HG03280 (cell line): ENCODE measurements around the gene SNRNP70.
A peak's percentile ranks its signal among the peaks of the same experiment; 100 is the strongest.
"Not testable (repeated sequence)": the region's sequence is repeated elsewhere in the genome, so short reads cannot be mapped to it uniquely, and the experiment has no call there.

Experiments used
- ATAC-seq: cut with Tn5 transposase; IDR thresholded peaks from one replicate; pipeline ENCODE4 v1.9.1; 2021; ENCODE audit warnings: mild to moderate bottlenecking, moderate library complexity; ENCODE audit not compliant: unreplicated experiment

Gene SNRNP70, protein sequence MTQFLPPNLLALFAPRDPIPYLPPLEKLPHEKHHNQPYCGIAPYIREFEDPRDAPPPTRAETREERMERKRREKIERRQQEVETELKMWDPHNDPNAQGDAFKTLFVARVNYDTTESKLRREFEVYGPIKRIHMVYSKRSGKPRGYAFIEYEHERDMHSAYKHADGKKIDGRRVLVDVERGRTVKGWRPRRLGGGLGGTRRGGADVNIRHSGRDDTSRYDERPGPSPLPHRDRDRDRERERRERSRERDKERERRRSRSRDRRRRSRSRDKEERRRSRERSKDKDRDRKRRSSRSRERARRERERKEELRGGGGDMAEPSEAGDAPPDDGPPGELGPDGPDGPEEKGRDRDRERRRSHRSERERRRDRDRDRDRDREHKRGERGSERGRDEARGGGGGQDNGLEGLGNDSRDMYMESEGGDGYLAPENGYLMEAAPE

GRCh38 chr19:49085020-49085867 is at the start of gene SNRNP70:
SNRNP70 (plus strand) TSS chr19:49085451; CDS start chr19:49086415, 964 bp downstream.
- ATAC-seq = peak; percentile 87

DNA sequence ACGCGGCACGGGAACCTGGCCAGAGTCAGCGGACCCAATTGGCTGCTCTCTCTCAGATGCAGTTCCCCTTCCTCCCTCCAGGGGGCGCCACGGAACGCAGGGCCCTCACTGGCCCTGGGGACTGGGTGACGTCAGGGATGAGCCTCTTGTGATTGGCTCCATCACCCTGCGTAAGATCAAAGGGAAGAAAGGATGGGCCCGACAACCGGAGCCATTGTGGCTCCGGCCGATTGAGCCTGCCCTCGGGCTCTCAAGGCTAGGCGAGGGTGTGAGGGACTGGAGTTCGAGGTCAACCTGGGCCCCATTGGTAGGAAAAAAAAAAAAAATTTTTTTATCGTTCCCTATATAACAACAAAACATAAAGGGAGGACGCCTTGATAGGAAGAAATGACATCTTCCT is 48.4 kb upstream of the SNRNP70 start, which contains the start of gene CGB1:
TSS of gene CGB1 (minus strand) at position 81 of the 400 bp plus-strand sequence. CDS start 184 bp downstream, outside the sequence.
- ATAC-seq = not testable (repeated sequence)

DNA sequence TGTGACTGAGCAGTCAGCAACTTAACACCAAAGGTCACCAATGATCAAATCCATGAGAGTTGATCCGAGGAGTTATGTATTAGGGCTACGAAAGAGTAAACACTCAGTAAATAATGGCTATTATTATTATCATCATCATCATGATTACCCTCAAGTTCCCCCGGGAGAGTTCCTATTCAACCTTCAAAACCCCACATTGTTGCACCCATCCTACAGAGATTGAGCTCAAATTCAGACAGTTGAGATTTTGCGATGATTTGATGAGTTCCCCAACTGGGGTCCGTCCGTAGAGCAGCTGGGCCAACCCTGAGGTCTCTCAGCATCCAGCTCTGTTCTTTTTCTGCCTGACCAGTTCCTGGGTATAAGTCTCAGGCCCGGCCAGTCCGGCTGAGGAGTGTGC is 47.1 kb upstream of the SNRNP70 start:
- ATAC-seq = not testable (repeated sequence)

DNA sequence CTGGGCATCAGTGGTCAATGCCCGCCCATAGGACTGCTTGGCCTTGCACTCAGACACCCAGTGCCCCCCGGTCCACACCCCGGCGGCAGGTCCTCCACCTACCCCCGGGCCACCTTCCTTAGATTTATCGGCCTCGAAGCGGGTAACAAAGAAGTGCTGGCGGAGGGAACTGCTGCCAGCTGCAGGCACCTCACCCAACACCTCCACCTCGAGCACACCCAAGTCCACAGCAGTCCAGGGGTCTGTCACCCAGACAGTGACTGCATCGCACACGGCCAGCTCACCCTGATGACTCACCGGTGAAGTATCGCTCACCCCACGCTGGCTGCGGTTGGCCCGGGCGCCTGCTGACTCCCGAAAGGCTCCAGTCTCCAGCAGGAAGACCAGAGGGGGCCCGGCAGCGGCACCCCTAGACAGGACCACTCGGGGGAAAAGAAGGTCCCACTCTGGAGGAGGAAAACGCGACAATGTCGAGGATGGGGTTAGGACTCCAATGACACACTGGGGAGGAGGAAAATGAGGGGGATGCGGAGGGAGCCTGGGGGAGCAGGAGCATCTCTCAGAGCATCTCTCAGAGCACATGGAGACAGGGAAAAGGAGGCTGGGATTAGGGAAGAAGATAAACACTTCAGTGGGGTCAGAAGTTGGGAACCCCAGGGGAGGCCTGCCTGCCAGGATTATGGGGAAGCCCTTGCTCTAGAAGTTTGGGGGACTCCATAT is 46.5 kb upstream of the SNRNP70 start:
- not testable (repeated sequence) for ATAC-seq

DNA sequence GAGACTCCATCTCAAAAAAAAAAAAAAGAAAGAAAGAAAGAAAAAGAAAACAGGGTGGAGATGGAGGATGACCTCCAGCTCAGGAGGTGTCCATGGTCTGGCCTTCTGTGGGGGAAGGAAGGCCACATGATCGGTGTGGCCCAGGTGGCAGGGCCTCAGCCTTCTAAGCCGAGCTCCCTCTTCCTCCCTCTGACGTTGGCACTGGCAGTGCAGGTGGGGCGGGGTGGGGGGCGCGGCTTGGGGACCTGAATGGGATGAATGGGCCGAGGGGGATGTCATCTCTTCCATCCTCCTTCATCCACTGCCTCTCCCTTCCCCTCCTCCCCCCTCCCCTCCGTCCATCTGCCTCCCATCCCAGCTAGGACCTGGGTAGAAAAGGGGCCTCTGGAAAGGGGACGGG is 45.5 kb upstream of the SNRNP70 start:
- not testable (repeated sequence) for ATAC-seq

GRCh38 chr19:49042177-49042576 is 43.1 kb upstream of the SNRNP70 start:
- no peak for ATAC-seq

DNA sequence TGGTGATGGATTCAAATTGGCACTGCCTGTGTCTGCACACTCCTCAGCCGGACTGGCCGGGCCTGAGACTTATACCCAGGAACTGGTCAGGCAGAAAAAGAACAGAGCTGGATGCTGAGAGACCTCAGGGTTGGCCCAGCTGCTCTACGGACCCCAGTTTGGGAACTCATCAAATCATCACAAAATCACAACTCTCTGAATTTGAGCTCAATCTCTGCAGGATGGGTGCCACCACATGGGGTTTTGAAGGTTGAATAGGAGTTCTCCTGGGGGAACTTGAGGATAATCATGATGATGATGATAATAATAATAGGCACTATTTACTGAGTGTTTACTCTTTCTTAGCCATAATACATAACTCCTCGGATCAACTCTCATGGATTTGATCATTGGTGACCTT is 42.6 kb upstream of the SNRNP70 start:
- ATAC-seq = not testable (repeated sequence)

- not testable (repeated sequence) for ATAC-seq
Measured at GRCh38 chr19:49043548-49043947, 41.7 kb upstream of the SNRNP70 start, which contains the start of gene CGB5. CGB5 (plus strand) TSS chr19:49043848; CDS start chr19:49044210, 362 bp downstream.

- ATAC-seq = not testable (repeated sequence)
Measured at GRCh38 chr19:49049011-49049410, 36.2 kb upstream of the SNRNP70 start, which contains the start of gene CGB8. CGB8 (minus strand) TSS chr19:49049111; CDS start chr19:49048739, 372 bp downstream.

DNA sequence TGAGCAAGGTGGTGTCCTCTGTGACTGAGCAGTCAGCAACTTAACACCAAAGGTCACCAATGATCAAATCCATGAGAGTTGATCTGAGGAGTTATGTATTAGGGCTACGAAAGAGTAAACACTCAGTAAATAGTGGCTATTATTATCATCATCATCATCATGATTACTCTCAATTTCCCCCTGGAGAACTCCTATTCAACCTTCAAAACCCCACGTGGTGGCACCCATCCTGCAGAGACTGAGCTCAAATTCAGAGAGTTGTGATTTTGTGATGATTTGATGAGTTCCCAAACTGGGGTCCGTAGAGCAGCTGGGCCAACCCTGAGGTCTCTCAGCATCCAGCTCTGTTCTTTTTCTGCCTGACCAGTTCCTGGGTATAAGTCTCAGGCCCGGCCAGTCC is 35.4 kb upstream of the SNRNP70 start:
- not testable (repeated sequence) for ATAC-seq

DNA sequence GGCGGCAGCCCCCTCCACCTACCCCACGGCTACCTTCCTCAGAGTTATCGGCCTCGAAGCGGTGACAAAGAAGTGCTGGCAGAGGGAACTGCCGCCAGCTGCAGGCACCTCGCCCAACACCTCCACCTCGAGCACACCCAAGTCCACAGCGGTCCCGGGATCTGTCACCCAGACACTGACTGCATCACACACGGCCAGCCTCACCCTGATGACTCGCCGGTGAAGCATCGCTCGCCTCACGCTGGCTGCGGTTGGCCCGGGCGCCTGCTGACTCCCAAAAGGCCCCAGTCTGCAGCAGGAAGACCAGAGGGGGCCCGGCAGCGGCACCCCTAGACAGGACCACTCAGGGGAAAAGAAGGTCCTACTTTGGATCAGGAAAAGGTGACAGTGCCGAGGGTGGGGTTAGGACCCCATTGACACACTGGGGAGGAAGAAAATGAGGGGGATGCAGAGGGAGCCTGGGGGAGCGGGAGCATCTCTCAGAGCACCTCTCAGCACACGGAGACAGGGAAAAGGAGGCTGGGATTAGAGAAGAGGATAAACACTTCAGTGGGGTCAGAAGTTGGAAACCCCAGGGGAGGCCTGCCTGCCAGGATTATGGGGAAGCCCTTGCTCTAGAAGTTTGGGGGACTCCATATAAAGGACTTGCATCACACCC is 34.7 kb upstream of the SNRNP70 start:
- ATAC-seq = not testable (repeated sequence)

DNA sequence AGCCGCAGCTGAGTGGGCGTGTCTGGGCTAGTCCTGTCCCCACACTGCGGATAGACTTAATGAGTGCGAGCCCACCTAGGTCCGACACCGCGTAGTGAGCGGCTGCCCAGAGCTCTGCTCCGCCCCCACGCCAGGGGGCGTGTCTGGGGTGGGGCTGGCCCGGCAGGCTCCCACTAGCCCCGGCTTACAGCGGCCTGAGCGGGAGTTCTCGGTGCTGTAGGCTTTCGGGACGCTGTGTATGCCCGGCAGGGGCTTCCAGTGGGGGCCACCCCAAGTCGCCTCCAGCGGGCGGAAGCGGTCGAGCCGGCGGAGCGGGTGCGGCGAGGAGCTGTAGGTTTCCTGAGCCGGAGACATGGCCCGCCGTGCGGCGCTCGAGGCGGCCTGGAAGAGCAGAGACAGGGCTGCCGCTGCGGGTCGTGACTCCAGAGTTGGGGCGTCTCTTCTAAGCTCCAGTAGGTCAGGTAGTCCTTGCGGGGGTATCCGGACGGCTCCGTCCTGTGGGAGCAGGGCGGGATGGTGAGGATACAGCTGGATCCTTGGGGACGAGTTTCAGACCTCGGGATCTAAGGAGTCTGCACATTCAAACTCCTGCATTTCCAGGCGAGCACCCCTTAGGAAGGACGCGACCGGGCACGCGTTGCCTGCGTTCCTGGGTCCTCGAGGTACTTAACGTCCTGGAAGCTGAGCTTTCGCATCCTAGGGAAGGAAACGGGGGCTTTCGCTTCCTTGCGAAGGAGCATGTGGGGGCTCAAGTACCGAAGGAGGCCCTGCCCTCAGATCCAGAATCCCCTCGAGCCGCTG is 28.9 kb upstream of the SNRNP70 start:
- no peak for ATAC-seq

DNA sequence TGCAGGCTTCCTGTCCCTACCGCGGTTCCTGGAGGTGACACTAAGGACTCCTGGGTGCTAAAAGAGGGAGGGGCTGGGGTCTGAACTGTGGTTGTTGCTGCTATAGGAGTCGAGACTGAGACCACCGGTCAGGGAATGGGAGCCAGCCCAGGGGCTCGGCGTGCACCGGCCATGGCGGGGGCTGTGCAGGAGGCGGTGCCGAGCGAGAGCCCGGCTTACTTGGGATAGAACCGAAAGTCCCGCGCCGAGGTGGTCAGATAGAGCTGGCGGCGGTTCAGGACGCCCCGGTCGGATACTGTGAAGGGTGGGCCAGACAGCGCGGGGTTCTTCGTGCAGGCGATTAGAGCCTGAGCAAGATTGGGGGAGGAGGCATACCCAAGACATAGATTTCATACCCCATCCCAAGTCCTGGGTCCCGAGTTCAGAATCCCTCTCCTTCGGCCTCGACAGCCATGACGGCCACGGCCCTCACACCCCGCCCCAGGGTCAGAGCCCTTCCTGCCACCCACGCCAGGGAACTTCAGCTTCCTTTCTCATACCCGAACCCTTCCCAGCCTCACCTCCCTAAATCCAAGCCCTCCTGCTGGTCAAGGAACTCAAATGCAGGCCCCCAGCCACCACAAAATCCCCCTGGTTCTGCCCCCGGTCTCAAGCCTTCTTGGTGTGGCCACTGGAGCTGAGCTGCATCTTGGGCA is 28.2 kb upstream of the SNRNP70 start:
- not testable (repeated sequence) for ATAC-seq

GRCh38 chr19:49057636-49058234 is 27.5 kb upstream of the SNRNP70 start, which contains the start of gene CGB7:
CGB7 (minus strand) TSS chr19:49057749; CDS start chr19:49055375, 2,374 bp downstream.
- no peak for ATAC-seq

DNA sequence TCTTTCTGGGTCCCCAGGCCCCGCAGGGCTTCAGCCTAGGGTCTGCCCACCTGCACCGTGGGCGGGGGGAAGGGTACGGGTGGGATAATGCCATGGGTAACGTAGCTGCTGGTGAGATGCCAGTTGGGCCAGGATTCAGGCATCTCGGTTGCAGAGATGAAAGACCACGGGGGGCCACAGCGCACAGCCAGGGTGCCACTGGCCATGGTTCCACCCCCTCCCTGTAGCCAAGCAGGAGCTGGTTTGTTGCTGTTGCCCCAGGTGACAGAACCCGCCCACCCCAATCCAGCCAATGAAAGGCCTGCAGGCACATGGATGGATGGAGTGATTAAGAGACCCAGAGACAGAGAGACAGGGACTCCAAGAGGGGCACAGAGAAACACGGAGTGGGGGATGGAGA is 26.7 kb upstream of the SNRNP70 start:
- ATAC-seq = no peak

GRCh38 chr19:49059053-49059452 is 26.2 kb upstream of the SNRNP70 start:
- ATAC-seq = no peak

- ATAC-seq = no peak
Measured at GRCh38 chr19:49061000-49061399, 24.3 kb upstream of the SNRNP70 start.

- no peak for ATAC-seq
Measured at GRCh38 chr19:49061445-49061844, 23.8 kb upstream of the SNRNP70 start.
